ENCODE results near the gene NPHP4. TPM values are rescaled to one million over a fixed set of nuclear protein-coding genes. Genes with fewer than 3 reads are reported as not detected.

The NPHP4 gene
- total and polyA plus RNA-seq, 7 donors = 1.3 to 2.8 (median 1.8) TPM

GRCh38 chr1:5950201-5950895, 41.9 kb downstream of the NPHP4 start:
- no peaks in the 10 kb centered on the region for H3K4me1 ChIP-seq
- H3K9me3 ChIP-seq = no peaks in the 10 kb centered on the region
- no peak overlapping the region for H3K27ac ChIP-seq
- H3K36me3 ChIP-seq (ENCODE audit: insufficient read depth in 1 of 2, low read depth in 1 of 2) = peaks cover 0 to 30% of the 10 kb centered on the region in 2 donors
- H3K27me3 ChIP-seq (ENCODE audit: insufficient read depth in 3 of 3, low read length in 2 of 3) = no peaks in the 10 kb centered on the region
- no peak overlapping the region for H3K4me3 ChIP-seq
- intact Hi-C loops (cut with DNase I) = no loop called here
- DNase-seq (peak in 1 of 2 donors; percentile 1), ATAC-seq (no peak)
- TF ChIP-seq CTCF (IDR thresholded peaks at IDR 0.05) = no peak
- 83 to 93% (median 89%) methylated on average over 7 of the region's 7 CpGs for whole genome bisulfite sequencing, 3 donors

GRCh38 chr1:5949761-5950100, 42.5 kb downstream of the NPHP4 start:
- intact Hi-C loops (cut with DNase I) = no loop called here
- 67 to 94% (median 86%) methylated on average over 4 of the region's 4 CpGs for WGBS, 3 donors
- Histone ChIP-seq H3K27ac (no peak overlapping the region), H3K4me3 (no peak overlapping the region), H3K9me3 (no peaks in the 10 kb centered on the region), H3K4me1 (no peaks in the 10 kb centered on the region), H3K36me3 (ENCODE audit: insufficient read depth in 1 of 2, low read depth in 1 of 2) (peaks cover 0 to 24% of the 10 kb centered on the region in 2 donors), H3K27me3 (ENCODE audit: insufficient read depth in 3 of 3, low read length in 2 of 3) (no peaks in the 10 kb centered on the region)
- DNase-seq = no peak
- no peak for TF ChIP-seq CTCF (IDR thresholded peaks at IDR 0.05)
- ATAC-seq = no peak

GRCh38 chr1:5949085-5949760, 43.0 kb downstream of the NPHP4 start:
- no peak for ATAC-seq
- intact Hi-C loops (cut with DNase I) = no loop called here
- 69 to 74% (median 71%) methylated on average over 13 of the region's 13 CpGs for WGBS, 3 donors
- H3K4me1 ChIP-seq = no peaks in the 10 kb centered on the region
- H3K27ac ChIP-seq = no peak overlapping the region
- no peak overlapping the region for H3K4me3 ChIP-seq
- H3K36me3 ChIP-seq (ENCODE audit: insufficient read depth in 1 of 2, low read depth in 1 of 2) = peaks cover 0 to 22% of the 10 kb centered on the region in 2 donors
- no peak for TF ChIP-seq CTCF (IDR thresholded peaks at IDR 0.05)
- H3K9me3 ChIP-seq = no peaks in the 10 kb centered on the region
- DNase-seq = no peak
- H3K27me3 ChIP-seq (ENCODE audit: insufficient read depth in 3 of 3, low read length in 2 of 3) = no peaks in the 10 kb centered on the region

- Histone ChIP-seq H3K36me3 (ENCODE audit: insufficient read depth in 1 of 2, low read depth in 1 of 2) (peaks cover 0 to 22% of the 10 kb centered on the region in 2 donors), H3K4me1 (no peaks in the 10 kb centered on the region), H3K4me3 (no peak overlapping the region), H3K27me3 (ENCODE audit: insufficient read depth in 3 of 3, low read length in 2 of 3) (no peaks in the 10 kb centered on the region), H3K9me3 (no peaks in the 10 kb centered on the region), H3K27ac (no peak overlapping the region)
- 79 to 91% (median 84%) methylated on average over 4 of the region's 4 CpGs for WGBS, 3 donors
- no peak for ATAC-seq
- no peak for TF ChIP-seq CTCF (IDR thresholded peaks at IDR 0.05)
- intact Hi-C loops (cut with DNase I) = no loop called here
- DNase-seq = no peak
These were observed 43.6 kb downstream of the NPHP4 start for GRCh38 chr1:5948681-5949005.
